Coronary artery (tissue), 2 donors: ENCODE results near the gene KIF5C.

ENCODE experiments used
- DNase-seq: peaks from one replicate; pipeline ENCODE4 v3.0.0-alpha.2; 2017; ENCODE audit warnings: low spot score
- H3K27ac ChIP-seq, 2 donors: fragments of 200-600 bp; sonication (generic); one replicate each; pipeline ENCODE4 v1.5.1; 2016 to 2019
- H3K4me3 ChIP-seq: fragments of 200-600 bp; sonication (generic); 2 replicates; pipeline ENCODE4 v1.5.1; 2016; ENCODE audit warnings: mild to moderate bottlenecking, moderate library complexity
- CTCF ChIP-seq: fragments of 200-600 bp; sonication (generic); IDR thresholded peaks from one replicate; pipeline ENCODE4 v1.5.1; 2019; ENCODE audit warnings: antibody characterized with exemption

The KIF5C gene

GRCh38 chr2:148990968-148991367, 115.9 kb downstream of the KIF5C start:
- TF ChIP-seq CTCF = no peak
- H3K4me3 ChIP-seq = no peak overlapping the region
- no peak for DNase-seq
- H3K27ac ChIP-seq = no peak overlapping the region

GRCh38 chr2:148992448-148992847, 117.4 kb downstream of the KIF5C start:
- TF ChIP-seq CTCF = no peak
- Histone ChIP-seq H3K27ac (no peak overlapping the region), H3K4me3 (no peak overlapping the region)
- no peak for DNase-seq

- no peak overlapping the region for H3K4me3 ChIP-seq
- no peak overlapping the region for H3K27ac ChIP-seq
- no peak for DNase-seq
- TF ChIP-seq CTCF = no peak
These were observed 118.3 kb downstream of the KIF5C start for GRCh38 chr2:148993351-148993750.

GRCh38 chr2:148994341-148994740, 119.3 kb downstream of the KIF5C start:
- no peak for TF ChIP-seq CTCF
- DNase-seq = no peak
- H3K27ac ChIP-seq = no peak overlapping the region
- H3K4me3 ChIP-seq = no peak overlapping the region

- no peak for DNase-seq
- Histone ChIP-seq H3K27ac (no peak overlapping the region), H3K4me3 (no peak overlapping the region)
- TF ChIP-seq CTCF = no peak
These were observed 121.8 kb downstream of the KIF5C start for GRCh38 chr2:148996805-148997204.

- Histone ChIP-seq H3K4me3 (no peak overlapping the region), H3K27ac (no peak overlapping the region)
- no peak for TF ChIP-seq CTCF
- DNase-seq = no peak
These were observed 123.3 kb downstream of the KIF5C start for GRCh38 chr2:148998165-148998830.

- DNase-seq = no peak
- H3K4me3 ChIP-seq = no peak overlapping the region
- no peak overlapping the region for H3K27ac ChIP-seq
- TF ChIP-seq CTCF = no peak
These were observed 123.8 kb downstream of the KIF5C start for GRCh38 chr2:148998831-148999200.
